H9 (cell line): ENCODE results near the gene PRPSAP2. TPM values are rescaled to one million over a fixed set of nuclear protein-coding genes. Genes with fewer than 3 reads are reported as not detected.
"Not testable (repeated sequence)": the region's sequence is repeated elsewhere in the genome, so short reads cannot be mapped to it uniquely, and the experiment has no call there.

ENCODE experiments used
- DNase-seq: peaks from one replicate; pipeline ENCODE4 v3.0.0-alpha.2; 2017
- H2AFZ ChIP-seq: one replicate; pipeline ENCODE4 v1.6.1; 2013; ENCODE audit warnings: mild to moderate bottlenecking, low read length, control low read depth, moderate library complexity
- H2AK5ac ChIP-seq: 2 replicates; pipeline ENCODE4 v1.6.1; 2013; ENCODE audit warnings: low read length, control low read depth, mixed read lengths; ENCODE audit not compliant: insufficient read length
- H2BK120ac ChIP-seq: one replicate; pipeline ENCODE4 v1.6.1; 2013; ENCODE audit warnings: low read depth, mild to moderate bottlenecking, low read length, control low read depth, inconsistent platforms; ENCODE audit not compliant: poor library complexity, severe bottlenecking
- H2BK12ac ChIP-seq: 2 replicates; pipeline ENCODE4 v1.6.1; 2013; ENCODE audit warnings: low read length, control low read depth, mixed read lengths, low read depth; ENCODE audit not compliant: insufficient read length
- H2BK15ac ChIP-seq: 2 replicates; pipeline ENCODE4 v1.6.1; 2013; ENCODE audit warnings: low read depth, low read length, control low read depth
- H2BK20ac ChIP-seq: one replicate; pipeline ENCODE4 v1.6.1; 2013; ENCODE audit warnings: low read depth, mild to moderate bottlenecking, low read length, control low read depth, inconsistent platforms; ENCODE audit not compliant: poor library complexity, severe bottlenecking
- H2BK5ac ChIP-seq: 2 replicates; pipeline ENCODE4 v1.6.1; 2013; ENCODE audit warnings: low read length, control low read depth, mixed read lengths; ENCODE audit not compliant: insufficient read length
- H3K14ac ChIP-seq: 2 replicates; pipeline ENCODE4 v1.6.1; 2013; ENCODE audit warnings: low read length, control low read depth; ENCODE audit not compliant: insufficient read depth
- H3K18ac ChIP-seq: 2 replicates; pipeline ENCODE4 v1.6.1; 2013; ENCODE audit warnings: low read depth, mild to moderate bottlenecking, mixed read lengths, low read length, control low read depth; ENCODE audit not compliant: insufficient read length
- H3K23ac ChIP-seq: 2 replicates; pipeline ENCODE4 v1.6.1; 2013; ENCODE audit warnings: low read length, control low read depth, mixed read lengths, low read depth; ENCODE audit not compliant: insufficient read length
- H3K23me2 ChIP-seq: 2 replicates; pipeline ENCODE4 v1.6.1; 2013; ENCODE audit warnings: low read depth, mild to moderate bottlenecking, mixed read lengths, low read length, control low read depth; ENCODE audit not compliant: insufficient read length, poor library complexity, severe bottlenecking
- H3K27ac ChIP-seq: 2 replicates; pipeline ENCODE4 v1.5.1; 2013; ENCODE audit warnings: low read length, control low read depth, mixed read lengths, low read depth; ENCODE audit not compliant: insufficient read length
- H3K27me3 ChIP-seq: 2 replicates; pipeline ENCODE4 v1.6.1; 2013; ENCODE audit warnings: low read length, control low read depth, inconsistent platforms; ENCODE audit not compliant: insufficient read depth
- H3K4ac ChIP-seq: 2 replicates; pipeline ENCODE4 v1.6.1; 2013; ENCODE audit warnings: low read depth, mild to moderate bottlenecking, control low read depth, inconsistent platforms, low read length, moderate library complexity
- H3K4me1 ChIP-seq: 2 replicates; pipeline ENCODE4 v1.6.1; 2013; ENCODE audit warnings: low read length, control low read depth, inconsistent platforms; ENCODE audit not compliant: insufficient read depth
- H3K4me2 ChIP-seq: 2 replicates; pipeline ENCODE4 v1.6.1; 2013; ENCODE audit warnings: low read length, control low read depth, mixed read lengths; ENCODE audit not compliant: insufficient read length, insufficient read depth
- H3K56ac ChIP-seq: 2 replicates; pipeline ENCODE4 v1.6.1; 2013; ENCODE audit warnings: low read depth, mild to moderate bottlenecking, mixed read lengths, low read length, control low read depth; ENCODE audit not compliant: insufficient read length
- H3K79me1 ChIP-seq: 2 replicates; pipeline ENCODE4 v1.6.1; 2013; ENCODE audit warnings: low read depth, mild to moderate bottlenecking, moderate library complexity, low read length, control low read depth, inconsistent platforms; ENCODE audit not compliant: insufficient read depth, poor library complexity, severe bottlenecking
- H3K79me2 ChIP-seq: 2 replicates; pipeline ENCODE4 v1.6.1; 2013; ENCODE audit warnings: low read length, control low read depth, inconsistent platforms; ENCODE audit not compliant: insufficient read depth
- H3K9ac ChIP-seq: 2 replicates; pipeline ENCODE4 v1.6.1; 2013; ENCODE audit warnings: low read length, control low read depth, mixed read lengths; ENCODE audit not compliant: insufficient read length; ENCODE audit errors: extremely low read depth
- H3K9me3 ChIP-seq: one replicate; pipeline ENCODE4 v1.6.1; 2013; ENCODE audit warnings: low read depth, low read length, inconsistent platforms; ENCODE audit not compliant: control insufficient read depth
- H3T11ph ChIP-seq: one replicate; pipeline ENCODE4 v1.6.1; 2013; ENCODE audit warnings: mild to moderate bottlenecking, low read length, control low read depth, inconsistent platforms
- H4K20me1 ChIP-seq: one replicate; pipeline ENCODE4 v1.6.1; 2013; ENCODE audit not compliant: control insufficient read depth, insufficient read length, insufficient read depth
- H4K5ac ChIP-seq: 2 replicates; pipeline ENCODE4 v1.6.1; 2013; ENCODE audit warnings: low read depth, mild to moderate bottlenecking, mixed read lengths, low read length, control low read depth; ENCODE audit not compliant: insufficient read length
- H4K8ac ChIP-seq: replicated peaks from 2 replicates; pipeline ENCODE4 v1.6.1; 2013; ENCODE audit warnings: low read length, control low read depth, mixed read lengths, low read depth; ENCODE audit not compliant: insufficient read length
- H4K91ac ChIP-seq: 2 replicates; pipeline ENCODE4 v1.6.1; 2013; ENCODE audit warnings: low read depth, mild to moderate bottlenecking, moderate library complexity, mixed read lengths, low read length, control low read depth; ENCODE audit not compliant: insufficient read length
- H3K27ac Mint-ChIP-seq, 3 experiments: 2 replicates in 2 of 3; 3 replicates in 1 of 3; pipeline ENCODE4 v1.8.0; 2020 to 2021; ENCODE audit warnings: mixed read lengths in 3 of 3, mild to moderate bottlenecking in 1 of 3, moderate library complexity in 1 of 3
- H3K27me3 Mint-ChIP-seq: 2 replicates; pipeline ENCODE4 v1.8.0; 2021; ENCODE audit warnings: low read depth, mild to moderate bottlenecking, moderate library complexity, mixed read lengths
- H3K36me3 Mint-ChIP-seq, 3 experiments: 2 replicates in 2 of 3; 3 replicates in 1 of 3; pipeline ENCODE4 v1.8.0; 2020 to 2021; ENCODE audit warnings: low read depth in 3 of 3, mixed read lengths in 3 of 3; ENCODE audit not compliant: insufficient read depth in 1 of 3
- H3K4me1 Mint-ChIP-seq, 2 experiments: 2 replicates each; pipeline ENCODE4 v1.8.0; 2020; ENCODE audit warnings: mixed read lengths in 2 of 2
- H3K4me3 Mint-ChIP-seq, 2 experiments: 2 replicates in 1 of 2; 3 replicates in 1 of 2; pipeline ENCODE4 v1.8.0; 2020 to 2021; ENCODE audit warnings: mild to moderate bottlenecking in 2 of 2, mixed read lengths in 2 of 2, moderate library complexity in 1 of 2
- H3K9me3 Mint-ChIP-seq, 2 experiments: 2 replicates in 1 of 2; 3 replicates in 1 of 2; pipeline ENCODE4 v1.8.0; 2020; ENCODE audit warnings: mild to moderate bottlenecking in 2 of 2, mixed read lengths in 2 of 2, moderate library complexity in 1 of 2
- CTCF ChIP-seq: fragments of 200-600 bp; sonication (generic); conservative IDR thresholded peaks from 3 replicates; pipeline ENCODE4 v1.8.0; 2021; ENCODE audit warnings: antibody characterized with exemption, mild to moderate bottlenecking
- WGBS: extraction: QIAGEN DNeasy Blood & Tissue Kit; methylation state at CpG from one replicate; pipeline ENCODE4 v1.1.7; 2013; ENCODE audit warnings: missing lambda C conversion rate, low lambda C conversion rate, mixed read lengths; ENCODE audit not compliant: insufficient read length; ENCODE audit errors: extremely low coverage; 5-methylcytosine and 5-hydroxymethylcytosine counted together
- long read RNA-seq: library from polyadenylated mRNA; unstranded; transcript quantifications from one replicate; pipeline ENCODE4 v2.0.0, GENCODE V29; 2020
- total RNA-seq: library from RNA; stranded (reverse); gene quantifications from 2 replicates; pipeline ENCODE4 v1.2.1, GENCODE V29; 2021

Gene PRPSAP2
- total RNA-seq: 58.0 and 59.7 TPM in 2 replicates
- long read RNA-seq, transcript PRPSAP2-201 (12 exons, 1,910 nt): major isoform, 243 of 457 reads
- long read RNA-seq, transcript PRPSAP2-216 (10 exons, 1,872 nt): minor isoform, 14 of 457 reads
- long read RNA-seq, partial matches to known transcripts: 13 of 457 reads
- long read RNA-seq, other reads (novel, unspliced or antisense): 187 of 457 reads

- H2AK5ac ChIP-seq: no peak within 1 kb of the TSS
- no peak within 1 kb of the TSS for H3K27ac ChIP-seq
- H3K4ac ChIP-seq: no peak within 1 kb of the TSS
- H4K91ac ChIP-seq: no peak within 1 kb of the TSS
- no peak within 1 kb of the TSS for H2AFZ ChIP-seq
- Mint-ChIP-seq H3K27ac (peak within 1 kb of the TSS; percentile 94 to 97 (median 94)), H3K4me3 (peak within 1 kb of the TSS; percentile 85 to 99), H3K27me3 (peaks cover 3% of the 10 kb centered on the region; the same call in 1 of the 2 replicates), H3K9me3 (no peaks in the 10 kb centered on the region), H3K36me3 (peaks cover 0 to 11% (median 2%) of the 10 kb centered on the region in 3 experiments; a peak in 1 of 7 replicates), H3K4me1 (peaks cover 27 to 30% of the 10 kb centered on the region in 2 experiments)
- H4K8ac ChIP-seq: no peak within 1 kb of the TSS
- WGBS: no CpG with 5 or more reads among the region's 58 CpGs
- H2BK15ac ChIP-seq: no peak within 1 kb of the TSS
- H3K23me2 ChIP-seq: peaks cover 3% of the 10 kb centered on the region
- H4K5ac ChIP-seq: no peak within 1 kb of the TSS
- H2BK12ac ChIP-seq: no peak within 1 kb of the TSS
- TF ChIP-seq CTCF: no peak
- peak within 1 kb of the TSS; percentile 83 for H3K4me2 ChIP-seq
- H3K79me1 ChIP-seq: peaks cover 13% of the 10 kb centered on the region
- no peak within 1 kb of the TSS for H3K56ac ChIP-seq
- no peaks in the 10 kb centered on the region for H4K20me1 ChIP-seq
- H3T11ph ChIP-seq: no peak within 1 kb of the TSS
- no peak within 1 kb of the TSS for H2BK20ac ChIP-seq
- no peak within 1 kb of the TSS for H2BK5ac ChIP-seq
- H3K27me3 ChIP-seq: no peaks in the 10 kb centered on the region
- no peaks in the 10 kb centered on the region for H3K4me1 ChIP-seq
- H3K14ac ChIP-seq: peak within 1 kb of the TSS; percentile 97
- no peak within 1 kb of the TSS for H3K23ac ChIP-seq
- H3K18ac ChIP-seq: peak within 1 kb of the TSS; percentile 83
- H2BK120ac ChIP-seq: peak within 1 kb of the TSS; percentile 57
- no peaks in the 10 kb centered on the region for H3K9me3 ChIP-seq
- peaks cover 14% of the 10 kb centered on the region; the same call in 1 of the 2 replicates for H3K79me2 ChIP-seq
- H3K9ac ChIP-seq: peak within 1 kb of the TSS; percentile 88
- peak; percentile 99 for DNase-seq
Measured at GRCh38 chr17:18857864-18858566, at the start of gene PRPSAP2. Gene PRPSAP2 (plus strand): TSS chr17:18858131. CDS start chr17:18865834, 7,703 bp downstream.

GRCh38 chr17:18815924-18816323 lies 42.0 kb upstream of the PRPSAP2 start:
- H3K79me2 ChIP-seq, H3K27ac Mint-ChIP-seq, H4K20me1 ChIP-seq, H2BK5ac ChIP-seq, H3K9ac ChIP-seq, H3K4me2 ChIP-seq, H3K9me3 ChIP-seq, H4K5ac ChIP-seq, H2BK20ac ChIP-seq, H2BK12ac ChIP-seq, DNase-seq, H3K14ac ChIP-seq, H3K4ac ChIP-seq, H3K56ac ChIP-seq, H2BK120ac ChIP-seq, H4K91ac ChIP-seq, H3K27ac ChIP-seq, H3K23ac ChIP-seq, H3K18ac ChIP-seq, H3K79me1 ChIP-seq, H3K36me3 Mint-ChIP-seq, H2AFZ ChIP-seq, H3K23me2 ChIP-seq, H3T11ph ChIP-seq, H2AK5ac ChIP-seq, H3K4me3 Mint-ChIP-seq, H4K8ac ChIP-seq, H3K27me3 Mint-ChIP-seq, H3K4me1 ChIP-seq, H3K4me1 Mint-ChIP-seq, H3K27me3 ChIP-seq, H2BK15ac ChIP-seq, H3K9me3 Mint-ChIP-seq: not testable (repeated sequence)
- WGBS: no CpG with 5 or more reads among the region's 3 CpGs
